ENCODE results near the gene PTPRN2. TPM values are rescaled to one million over a fixed set of nuclear protein-coding genes. Genes with fewer than 3 reads are reported as not detected.

PTPRN2 gene
- total and polyA plus RNA-seq, 7 donors = 3.2 to 7.1 (median 5.5) TPM

- intact Hi-C loops (cut with DNase I) = no loop called here
- H3K4me3 ChIP-seq = no peak overlapping the region
- no peaks in the 10 kb centered on the region for H3K9me3 ChIP-seq
- H3K4me1 ChIP-seq = peaks cover 0 to 9% (median 3%) of the 10 kb centered on the region in 4 donors
- H3K36me3 ChIP-seq = no peaks in the 10 kb centered on the region
- TF ChIP-seq EP300 (IDR thresholded peaks at IDR 0.05) (no peak), CTCF (IDR thresholded peaks at IDR 0.05) (no peak), POLR2AphosphoS5 (IDR thresholded peaks at IDR 0.05) (no peak), POLR2A (IDR thresholded peaks at IDR 0.05) (no peak)
- 87 to 88% methylated on average over 26 of the region's 26 CpGs for WGBS, 2 donors
- no peak overlapping the region for H3K27ac ChIP-seq
- peaks cover 0 to 14% (median 0%) of the 10 kb centered on the region in 3 donors for H3K27me3 ChIP-seq
- peak; percentile 42 for DNase-seq
Observed at GRCh38 chr7:157658851-157659412, 928.7 kb downstream of the PTPRN2 start.

GRCh38 chr7:157657741-157658740, 929.6 kb downstream of the PTPRN2 start:
- intact Hi-C loops (cut with DNase I) = no loop called here
- no peaks in the 10 kb centered on the region for H3K9me3 ChIP-seq
- H3K27ac ChIP-seq = no peak overlapping the region
- peak; percentile 34 for DNase-seq
- peaks cover 0 to 13% (median 0%) of the 10 kb centered on the region in 3 donors for H3K27me3 ChIP-seq
- WGBS, 2 donors = 82 to 83% methylated on average over 29 of the region's 29 CpGs
- TF ChIP-seq POLR2AphosphoS5 (IDR thresholded peaks at IDR 0.05) (no peak), CTCF (IDR thresholded peaks at IDR 0.05) (no peak), EP300 (IDR thresholded peaks at IDR 0.05) (no peak), POLR2A (IDR thresholded peaks at IDR 0.05) (no peak)
- H3K36me3 ChIP-seq = no peaks in the 10 kb centered on the region
- peaks cover 0 to 3% (median under 1%) of the 10 kb centered on the region in 4 donors for H3K4me1 ChIP-seq
- no peak overlapping the region for H3K4me3 ChIP-seq

GRCh38 chr7:157656195-157656769, 931.3 kb downstream of the PTPRN2 start:
- intact Hi-C loops (cut with DNase I) = no loop called here
- no peaks in the 10 kb centered on the region for H3K9me3 ChIP-seq
- WGBS, 2 donors = 94% methylated on average over 34 of the region's 34 CpGs
- H3K27me3 ChIP-seq = peaks cover 0 to 10% (median 0%) of the 10 kb centered on the region in 3 donors
- TF ChIP-seq CTCF (IDR thresholded peaks at IDR 0.05) (no peak), EP300 (IDR thresholded peaks at IDR 0.05) (no peak), POLR2A (IDR thresholded peaks at IDR 0.05) (no peak), POLR2AphosphoS5 (IDR thresholded peaks at IDR 0.05) (no peak)
- no peak overlapping the region for H3K27ac ChIP-seq
- no peaks in the 10 kb centered on the region for H3K4me1 ChIP-seq
- DNase-seq = no peak
- no peaks in the 10 kb centered on the region for H3K36me3 ChIP-seq
- H3K4me3 ChIP-seq = no peak overlapping the region

- Histone ChIP-seq H3K4me3 (no peak overlapping the region), H3K27me3 (peaks cover 0 to 10% (median 0%) of the 10 kb centered on the region in 3 donors), H3K36me3 (no peaks in the 10 kb centered on the region), H3K4me1 (no peaks in the 10 kb centered on the region), H3K9me3 (no peaks in the 10 kb centered on the region), H3K27ac (no peak overlapping the region)
- intact Hi-C loops (cut with DNase I) = no loop called here
- no peak for DNase-seq
- TF ChIP-seq POLR2AphosphoS5 (IDR thresholded peaks at IDR 0.05) = no peak
- 88 to 89% methylated on average over 14 of the region's 14 CpGs for WGBS, 2 donors
Observed at GRCh38 chr7:157654350-157654749, 933.3 kb downstream of the PTPRN2 start.

GRCh38 chr7:157653827-157654207, 933.8 kb downstream of the PTPRN2 start:
- WGBS, 2 donors = 92 to 93% methylated on average over 21 to 24 of the region's 28 CpGs
- Histone ChIP-seq H3K4me3 (no peak overlapping the region), H3K36me3 (no peaks in the 10 kb centered on the region), H3K4me1 (no peaks in the 10 kb centered on the region), H3K9me3 (no peaks in the 10 kb centered on the region), H3K27me3 (peaks cover 0 to 9% (median 0%) of the 10 kb centered on the region in 3 donors), H3K27ac (no peak overlapping the region)
- intact Hi-C loops (cut with DNase I) = no loop called here
- no peak for DNase-seq
- TF ChIP-seq EP300 (IDR thresholded peaks at IDR 0.05) (no peak), CTCF (IDR thresholded peaks at IDR 0.05) (no peak), POLR2AphosphoS5 (IDR thresholded peaks at IDR 0.05) (no peak), POLR2A (IDR thresholded peaks at IDR 0.05) (no peak)

Data from sigmoid colon (tissue), 7 donors.